ENCODE measurements around the gene RFX3.

Gene RFX3

DNA sequence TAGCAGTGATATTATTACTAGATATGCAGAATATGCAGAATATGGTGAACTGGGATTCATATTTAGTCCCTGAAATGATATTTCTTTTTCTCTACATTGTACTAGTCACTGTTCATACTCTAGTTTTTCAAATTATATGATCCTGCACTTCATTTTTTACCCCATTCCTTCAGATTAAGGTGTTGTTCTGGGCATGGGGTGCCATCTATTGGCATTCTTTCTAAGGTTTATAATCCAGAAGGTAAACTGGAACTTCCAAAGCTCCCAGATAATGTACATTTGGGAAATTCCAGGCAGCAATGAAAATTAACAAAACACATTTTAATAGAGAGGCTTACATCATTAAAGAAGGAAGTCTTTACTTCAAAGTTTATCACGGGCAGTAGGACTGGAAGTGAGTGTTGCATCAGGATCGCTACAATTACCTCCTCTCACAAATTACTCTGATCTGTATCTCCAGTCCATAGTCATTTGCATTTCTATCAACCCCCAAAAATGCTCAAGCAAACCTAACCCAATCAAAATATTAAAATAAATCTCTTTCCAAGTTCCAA lies 12.5 kb downstream of the RFX3 start:
- no peak for DNase-seq

DNA sequence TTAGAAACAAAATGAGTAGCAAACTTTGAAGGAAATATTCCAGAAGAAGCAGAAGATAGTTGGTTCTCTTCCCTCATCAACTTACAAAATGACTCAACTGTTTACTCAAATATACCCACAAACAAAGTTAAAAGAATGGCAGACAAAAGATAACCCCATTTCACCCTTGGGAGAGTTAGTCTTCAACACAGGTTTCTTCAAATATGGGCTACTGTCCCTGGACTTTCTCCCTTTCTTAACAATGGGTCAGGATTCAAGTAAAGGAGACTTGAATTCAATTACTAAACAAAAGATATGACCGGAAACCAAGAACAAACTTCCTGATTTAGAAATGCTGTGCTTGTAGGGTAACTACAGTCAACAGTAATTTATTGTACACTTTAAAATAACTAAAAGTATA lies 14.2 kb downstream of the RFX3 start:
- no peak for DNase-seq

DNA sequence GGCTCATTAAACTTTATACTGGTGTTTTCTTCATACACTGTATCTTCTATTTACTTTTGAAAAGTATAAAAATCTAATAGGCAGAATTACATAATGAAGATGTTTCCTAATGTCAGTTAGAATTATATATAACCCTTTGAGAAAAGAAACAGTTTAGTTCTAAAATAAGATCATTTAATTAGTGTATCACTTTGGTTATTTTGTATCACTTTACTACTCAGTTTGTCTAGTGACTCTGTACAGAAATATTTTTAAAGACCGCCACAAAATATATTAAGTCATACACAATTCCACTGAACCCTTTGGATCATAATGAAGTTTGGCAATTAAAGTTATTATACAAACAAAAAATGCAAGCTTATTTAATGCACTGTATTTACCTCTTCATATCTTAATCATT lies 15.0 kb downstream of the RFX3 start:
- DNase-seq = no peak

DNA sequence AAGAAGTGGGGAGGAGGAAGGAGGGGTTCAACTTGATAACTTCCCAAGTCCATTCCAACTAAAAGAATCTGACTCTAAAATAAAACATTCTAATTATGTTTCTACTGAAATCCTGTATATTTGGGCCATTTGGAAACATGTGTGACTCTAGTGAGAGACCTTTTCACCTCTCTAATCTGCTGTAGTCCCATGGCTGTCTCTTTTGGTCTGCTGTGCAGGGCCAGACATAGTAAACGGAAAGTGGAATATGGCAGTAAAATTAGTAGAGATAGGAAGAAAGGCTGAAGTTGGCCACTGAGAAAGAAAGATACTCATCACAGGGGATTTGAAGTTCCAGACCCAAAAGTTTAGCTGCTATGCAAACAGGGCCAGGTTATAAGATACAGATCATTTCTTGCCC lies 15.9 kb downstream of the RFX3 start:
- no peak for DNase-seq

DNA sequence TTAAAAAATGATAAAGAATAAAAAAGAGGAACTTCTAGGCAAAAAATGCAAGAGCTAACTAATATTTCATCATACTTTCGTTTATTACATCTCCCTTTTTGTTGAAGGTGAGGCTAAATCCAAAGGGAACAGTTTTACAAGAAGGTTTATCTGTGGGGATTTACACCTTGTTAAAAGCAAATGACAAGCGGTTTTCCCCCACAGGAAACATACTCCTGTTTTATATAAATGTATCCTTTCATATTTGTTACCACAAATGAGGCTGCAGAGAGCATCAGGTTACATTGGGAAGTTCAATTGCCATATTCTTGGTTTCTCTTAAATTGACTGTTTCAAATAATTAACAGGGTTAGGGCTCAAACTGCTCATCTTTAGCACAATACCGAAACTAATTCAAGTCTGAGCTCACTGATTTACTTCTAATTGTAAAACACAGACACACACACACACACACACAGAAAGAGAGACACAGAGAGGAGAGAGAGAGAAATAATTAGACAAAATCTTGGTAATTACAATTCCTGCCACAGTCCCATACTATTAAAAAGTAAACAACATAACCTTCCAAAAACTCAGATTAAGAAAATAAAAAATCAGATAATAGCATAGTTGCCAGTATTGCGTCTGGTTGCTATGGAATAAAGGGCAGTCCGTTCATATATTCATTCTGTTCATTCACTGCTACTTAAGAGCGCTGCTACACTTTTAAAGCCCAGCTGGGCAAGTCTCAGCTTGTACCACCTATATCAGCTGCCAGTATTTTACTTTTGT lies 17.1 kb downstream of the RFX3 start:
- DNase-seq = no peak

DNA sequence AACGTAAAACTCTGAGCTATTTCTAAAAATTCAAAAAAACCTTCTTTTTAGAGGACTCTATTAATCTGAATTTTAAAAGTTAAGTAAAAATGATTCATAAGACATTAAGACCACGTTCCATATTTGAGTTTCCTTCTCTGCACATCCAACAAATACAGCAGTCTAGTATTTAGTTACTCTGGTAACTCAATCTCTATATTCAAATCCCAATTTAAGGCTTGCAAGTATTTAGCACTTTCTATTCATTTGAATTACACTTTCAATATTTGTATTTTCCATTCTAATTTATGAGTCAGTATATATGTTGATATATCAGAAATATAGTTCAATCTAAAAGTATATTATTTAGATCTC lies 17.7 kb downstream of the RFX3 start:
- no peak for DNase-seq

DNA sequence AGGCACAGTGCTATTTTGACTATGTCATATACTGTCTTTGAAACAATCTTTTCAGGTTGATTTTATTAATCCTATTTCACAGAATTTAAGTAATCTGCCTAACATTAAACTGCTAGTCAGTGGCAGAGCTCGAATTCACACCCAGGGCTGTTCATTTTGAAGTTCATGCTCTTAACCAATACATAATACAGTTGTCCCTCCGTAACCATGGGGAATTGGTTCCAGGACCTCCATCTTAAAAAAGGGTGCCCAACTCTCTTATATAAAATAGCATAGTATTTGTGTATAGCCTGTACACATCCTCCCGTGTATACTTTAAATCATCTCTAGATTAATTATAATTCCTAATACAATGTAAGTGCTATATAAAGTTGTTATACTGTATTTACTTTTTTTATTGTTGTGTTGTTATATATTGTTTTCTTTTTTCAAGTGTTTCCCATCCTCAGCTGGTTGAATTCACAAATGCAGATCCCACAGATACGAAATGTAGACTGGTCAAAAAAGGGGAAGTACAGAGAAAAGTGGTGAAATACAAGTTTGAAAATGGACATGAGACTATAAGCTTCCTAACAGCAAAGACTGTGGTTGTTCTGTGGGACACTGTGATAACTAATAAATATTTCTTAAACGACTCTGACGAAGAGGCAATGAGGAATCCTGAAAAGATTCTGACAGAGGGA lies 18.3 kb downstream of the RFX3 start:
- no peak for DNase-seq

DNA sequence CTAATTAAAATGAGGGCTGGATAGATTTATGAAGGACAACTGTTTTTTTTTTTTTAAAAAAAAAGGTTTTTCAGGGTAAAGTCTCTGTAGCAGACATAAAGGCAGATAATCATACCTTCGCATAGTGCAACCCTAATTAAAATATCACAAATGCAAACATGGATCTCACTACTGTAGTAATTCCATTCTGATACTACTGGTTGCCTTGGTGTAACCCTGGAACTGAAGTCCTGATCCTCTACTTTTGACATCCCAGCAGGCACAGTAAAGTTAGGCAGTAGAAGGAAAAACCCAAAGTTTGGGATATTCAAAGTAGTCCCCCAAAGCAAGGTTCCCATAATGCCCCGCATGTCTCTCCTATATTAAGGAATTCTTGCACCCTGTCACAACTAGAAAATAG lies 19.6 kb downstream of the RFX3 start:
- no peak for DNase-seq

DNA sequence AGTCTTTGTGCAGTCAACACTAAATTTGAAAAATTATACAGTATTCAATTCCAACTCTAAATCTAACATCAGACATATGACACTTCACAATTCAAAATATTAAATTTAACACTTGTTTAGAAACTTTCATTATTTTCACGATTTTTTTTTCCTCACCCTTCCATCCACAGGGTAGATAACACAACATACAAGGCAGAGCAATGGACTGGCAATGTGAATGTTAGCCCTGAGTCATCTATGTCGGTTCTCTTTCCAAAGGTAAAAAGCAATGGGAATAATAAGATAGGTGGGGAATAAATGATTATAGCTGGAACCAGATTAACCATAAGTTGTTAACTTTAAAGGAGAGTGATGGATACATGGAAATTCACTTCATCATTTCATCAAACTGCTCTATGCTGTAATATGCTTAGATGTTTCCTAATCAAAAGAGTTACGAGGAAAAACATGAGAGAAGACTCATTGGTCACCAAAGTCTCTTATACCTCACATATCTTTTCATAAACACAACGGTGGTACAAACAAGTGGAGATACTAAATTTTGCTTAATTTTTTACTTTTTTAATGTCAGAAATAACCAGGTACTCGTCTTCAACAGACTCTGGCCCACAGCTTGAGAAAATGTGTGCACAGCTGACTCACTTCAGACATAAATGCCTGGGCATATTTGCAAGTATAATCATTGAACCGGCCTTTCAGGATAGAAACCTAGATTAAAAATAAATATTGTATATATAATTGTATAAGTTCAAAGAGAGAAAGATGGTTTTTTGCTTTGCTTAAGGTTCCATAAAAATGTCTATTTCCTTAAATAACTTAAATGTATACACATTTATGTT lies 23.0 kb downstream of the RFX3 start:
- no peak for DNase-seq

DNA sequence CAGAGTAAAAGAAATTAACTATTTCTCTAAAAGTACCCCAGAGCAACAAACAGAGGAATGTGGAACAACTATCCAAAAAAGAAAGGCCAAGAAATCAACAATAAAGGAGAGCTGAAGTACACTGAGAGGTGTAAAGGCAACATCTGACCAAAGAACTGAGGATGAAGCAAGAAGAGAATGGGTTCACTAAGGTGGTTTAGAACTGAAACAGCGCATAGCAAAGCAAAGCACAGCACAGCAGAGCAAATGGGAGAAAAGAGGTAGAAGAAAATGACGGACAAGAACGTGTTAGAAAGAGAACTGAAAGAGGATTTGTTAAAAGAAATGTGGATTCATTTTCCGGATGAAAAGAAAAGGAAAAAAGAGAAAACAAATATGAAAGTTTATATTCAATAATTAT lies 25.8 kb downstream of the RFX3 start:
- no peak for DNase-seq

DNA sequence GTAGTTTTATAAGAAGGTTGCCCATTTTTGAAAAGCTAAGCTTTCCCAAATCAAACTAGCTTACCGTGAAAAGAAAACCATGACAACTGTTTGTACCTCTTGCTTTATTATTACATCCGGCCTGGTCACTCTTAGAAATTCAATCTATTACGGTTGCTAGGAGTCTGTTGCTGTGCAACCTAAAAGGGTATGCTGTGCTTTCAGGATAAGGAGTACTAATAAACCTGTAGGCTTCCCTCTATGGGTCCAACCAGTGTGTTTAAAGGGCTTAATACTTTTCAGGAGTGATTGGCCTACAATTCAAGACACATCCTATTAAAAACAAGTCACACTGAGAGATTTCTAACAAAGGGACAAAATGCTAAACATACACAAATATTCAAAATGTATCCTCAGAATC lies 27.1 kb downstream of the RFX3 start:
- no peak for DNase-seq

DNA sequence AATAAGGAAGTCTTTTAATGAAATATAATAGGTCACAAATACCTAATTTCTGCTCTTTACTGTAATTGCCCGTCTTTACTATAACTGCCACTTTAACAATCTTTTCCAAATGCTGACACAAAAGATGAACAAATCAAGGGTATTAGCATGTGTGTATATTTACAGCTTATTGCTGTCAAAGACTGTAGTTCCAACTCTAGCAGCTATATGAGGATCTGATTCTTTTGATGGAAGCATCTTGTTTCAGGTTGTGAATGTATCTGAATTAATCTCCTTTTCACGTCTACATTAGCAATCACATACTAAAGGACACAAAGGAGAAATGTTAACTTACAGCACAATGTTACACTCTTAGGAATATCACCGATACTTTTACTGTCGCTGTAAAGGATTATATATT lies 27.9 kb downstream of the RFX3 start:
- DNase-seq = no peak

DNA sequence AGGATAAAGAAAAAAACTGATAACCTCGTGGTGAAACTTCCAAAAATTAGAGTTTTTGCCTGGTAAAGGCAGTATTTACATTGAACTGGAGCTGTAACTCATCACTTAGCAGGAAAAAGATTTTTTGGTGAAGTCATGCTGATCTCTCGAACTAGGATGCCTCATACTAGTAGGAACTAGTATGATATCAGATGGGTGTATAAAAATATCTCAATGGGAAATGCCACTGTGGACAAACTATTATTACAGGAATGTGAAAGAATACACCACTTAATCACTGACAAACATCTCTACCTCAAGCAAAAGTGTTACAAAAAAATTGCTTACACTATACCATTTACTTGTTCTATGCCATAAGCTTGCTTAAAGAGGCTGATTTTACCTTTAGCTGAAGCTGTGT lies 28.4 kb downstream of the RFX3 start:
- no peak for DNase-seq

DNA sequence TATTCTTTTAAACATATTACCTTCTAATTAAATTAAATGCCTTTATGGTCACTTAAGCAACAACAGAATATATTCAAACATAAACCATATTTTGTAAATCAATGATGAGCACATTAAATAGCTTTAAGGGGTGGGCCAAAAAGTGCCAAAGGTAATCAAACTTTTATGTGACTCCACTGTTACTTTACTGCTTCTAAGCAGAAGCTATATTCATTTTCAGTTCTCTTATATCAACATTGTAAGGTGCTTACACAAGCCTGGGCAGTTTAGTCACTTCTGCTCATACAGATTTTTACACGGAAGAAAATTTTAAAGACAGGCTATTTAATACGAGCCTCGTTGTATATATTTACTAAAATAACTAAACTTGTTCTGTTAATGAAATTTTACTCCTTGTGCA lies 29.9 kb downstream of the RFX3 start:
- no peak for DNase-seq

DNA sequence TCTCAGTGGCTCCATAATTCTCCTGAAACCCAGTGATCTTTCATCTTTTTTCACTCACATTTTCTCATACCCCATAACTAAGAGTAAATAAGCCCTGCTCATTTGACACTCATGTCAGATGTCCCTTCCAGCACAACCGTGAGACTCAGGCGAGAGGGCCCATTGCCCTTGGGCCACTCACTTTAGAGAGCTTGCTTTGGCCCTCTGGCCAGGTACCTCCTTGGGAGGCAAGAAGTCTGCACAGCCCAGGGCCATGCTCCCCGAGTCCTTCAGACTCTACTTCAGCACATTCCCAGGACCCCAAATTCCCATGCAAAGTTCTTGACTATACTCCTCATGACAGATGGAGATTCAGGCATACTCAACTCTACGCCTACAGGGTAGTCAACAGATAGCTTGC lies 33.6 kb downstream of the RFX3 start:
- no peak for DNase-seq

DNA sequence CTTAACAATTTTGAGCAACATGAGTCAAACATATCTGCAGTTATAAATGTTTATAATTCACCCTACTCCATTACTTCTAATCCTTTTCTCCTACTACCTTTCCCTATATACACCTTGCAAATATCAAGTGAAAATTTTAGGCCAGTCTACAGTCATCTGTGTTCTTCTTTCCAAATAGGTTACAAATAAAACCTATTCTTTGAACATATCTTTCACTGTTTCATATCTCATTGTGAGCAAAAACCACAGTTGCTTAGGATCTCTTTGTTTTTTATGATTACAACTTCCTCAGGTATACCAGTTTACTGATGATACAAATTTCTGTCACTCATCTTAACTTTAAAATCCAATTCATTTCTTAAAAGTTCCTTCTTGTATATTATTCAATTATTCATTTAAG lies 34.4 kb downstream of the RFX3 start:
- no peak for DNase-seq

DNA sequence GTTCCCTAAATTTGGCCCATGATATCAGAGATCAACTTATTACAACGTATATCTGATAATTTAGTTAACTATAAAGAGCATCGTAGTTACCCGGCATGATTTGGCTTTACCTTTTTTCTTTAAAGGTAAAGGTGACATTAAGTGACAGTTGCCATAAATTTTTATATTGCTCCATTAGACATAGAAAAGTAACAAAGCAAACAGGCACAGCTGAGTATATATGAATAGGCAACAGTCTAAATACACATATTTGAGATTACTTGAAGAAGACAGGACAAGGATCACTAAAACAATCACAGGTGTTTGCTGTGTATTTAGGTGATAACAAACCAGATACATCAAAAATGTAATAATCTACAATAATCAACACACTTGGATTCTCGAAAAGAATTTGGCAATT lies 34.8 kb downstream of the RFX3 start:
- no peak for DNase-seq

DNA sequence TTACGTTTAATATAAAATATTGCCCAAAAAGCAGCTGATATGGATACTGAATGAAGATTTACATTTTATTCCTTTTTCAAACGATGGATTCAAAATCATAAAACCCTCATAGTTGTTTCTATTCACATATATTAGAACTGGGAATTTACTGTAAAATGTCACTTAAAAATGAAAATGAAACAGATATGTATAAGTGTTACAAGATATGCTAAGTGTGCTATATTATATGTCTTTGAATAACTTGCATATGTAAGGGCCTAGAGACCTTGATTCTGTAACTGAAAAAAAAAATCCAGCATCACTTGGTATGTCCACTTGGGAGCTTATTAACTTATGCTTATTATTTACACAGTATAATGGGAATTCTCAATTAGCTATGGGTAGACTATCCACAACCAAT lies 43.2 kb downstream of the RFX3 start:
- no peak for DNase-seq

DNA sequence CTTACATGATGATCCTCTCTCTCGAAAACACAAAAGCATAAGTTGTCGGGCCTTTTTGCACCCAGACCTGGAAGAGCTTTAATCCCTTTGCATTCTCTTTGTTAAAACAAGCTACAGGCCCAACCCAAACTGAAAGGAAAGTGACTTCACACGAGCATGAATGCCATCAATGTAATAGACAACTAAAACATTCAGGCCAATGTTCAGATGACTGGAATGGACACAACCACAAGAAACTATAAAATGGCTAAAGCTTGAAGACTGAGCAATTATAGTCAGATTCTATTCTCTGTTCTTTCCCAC lies 45.5 kb downstream of the RFX3 start:
- DNase-seq = no peak

DNA sequence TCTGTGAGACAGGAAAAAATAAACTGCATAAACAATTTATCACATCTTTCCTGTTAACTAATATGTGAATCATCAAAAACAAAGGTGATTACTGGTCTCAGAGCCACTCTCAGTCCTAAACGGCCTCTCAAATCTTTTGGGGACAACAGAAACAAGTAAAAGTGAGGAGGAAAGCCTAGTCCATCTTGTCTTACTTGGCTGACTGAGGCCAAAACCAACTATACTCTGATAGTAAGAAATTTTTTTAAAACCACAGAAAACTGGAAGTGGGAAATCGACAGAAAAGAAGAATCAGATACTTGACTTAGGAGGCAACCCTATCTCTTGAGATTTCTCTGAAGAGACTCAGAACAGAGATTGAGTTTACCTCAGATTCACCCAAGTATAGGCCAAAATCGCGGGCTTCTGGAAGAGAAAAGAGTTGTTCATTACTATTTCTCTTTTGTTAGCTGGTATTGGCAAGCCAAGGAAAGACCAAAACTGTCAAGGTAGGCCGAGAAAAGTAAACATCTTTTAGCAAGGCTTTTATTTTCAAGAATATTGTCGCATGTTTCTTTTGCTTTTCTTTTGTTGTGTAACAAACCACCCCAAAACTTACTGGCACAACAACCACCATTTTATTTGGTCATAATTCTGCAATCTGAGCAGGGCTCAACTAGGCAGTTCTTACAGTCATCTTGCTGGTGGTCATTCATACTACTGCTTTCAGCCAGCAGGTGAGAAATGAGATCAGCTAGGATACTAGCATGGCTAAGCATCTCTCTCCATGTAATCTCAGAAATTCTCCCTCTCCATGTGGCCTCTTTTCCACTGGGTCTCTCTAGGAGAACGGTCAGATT lies 46.1 kb downstream of the RFX3 start:
- no peak for DNase-seq

DNA sequence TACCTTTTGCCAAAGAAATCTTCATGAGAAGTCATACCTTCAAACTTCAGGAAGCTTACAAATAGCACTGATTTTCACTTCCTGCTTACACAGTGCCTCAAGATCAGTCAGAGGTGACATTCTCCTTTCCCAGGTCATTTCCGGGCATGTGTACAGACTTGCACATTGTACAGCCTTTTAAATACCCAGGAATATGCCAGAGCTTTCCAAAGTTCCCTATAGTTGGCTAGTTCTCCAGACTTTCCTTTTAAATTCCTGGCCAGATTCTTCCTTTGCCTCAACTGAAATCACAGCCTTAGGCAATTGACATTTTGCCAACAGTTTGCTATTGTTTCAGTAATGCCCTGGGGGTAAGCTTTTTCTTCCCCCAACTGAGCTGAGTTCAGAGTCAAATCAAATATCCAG lies 47.2 kb downstream of the RFX3 start:
- no peak for DNase-seq

DNA sequence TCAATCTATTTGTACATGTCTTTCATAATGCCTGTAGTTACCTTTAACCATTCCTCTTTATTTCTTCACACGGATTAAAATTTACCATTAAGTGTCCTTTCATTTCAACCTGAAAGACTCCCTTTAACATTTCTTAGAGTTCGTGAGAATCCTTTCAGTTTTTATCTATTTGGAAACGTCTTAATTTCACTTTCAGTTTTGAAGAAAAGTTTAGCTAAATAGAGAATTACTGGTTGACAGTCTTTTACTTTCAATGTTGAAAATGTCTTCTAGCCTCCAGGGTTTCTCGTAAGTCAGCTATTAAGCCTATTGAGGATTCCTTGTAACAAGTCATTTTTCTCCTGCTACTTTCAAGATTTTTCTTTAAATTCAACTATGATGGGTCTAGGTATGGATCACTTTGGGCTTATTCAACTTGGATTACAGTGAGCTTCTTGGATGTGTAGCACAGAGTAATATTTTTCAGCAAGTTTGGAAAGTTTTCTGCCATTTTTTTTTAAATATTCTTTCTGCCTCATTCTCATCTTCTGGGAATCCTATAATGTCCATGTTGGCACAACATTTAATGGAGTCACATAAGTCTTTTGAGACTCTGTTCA lies 48.5 kb downstream of the RFX3 start:
- no peak for DNase-seq

Data from cortex of kidney (tissue), 1 donor.